Activated CD4-positive, alpha-beta memory T cell treated with anti-CD3 and anti-CD28 coated beads, Interleukin-2, amount 10 ng/mL, durations not matched to agents 7 days and 5 days (primary cell): ENCODE data around the gene DHRS7. TPM values are rescaled to one million over a fixed set of nuclear protein-coding genes. Genes with fewer than 3 reads are reported as not detected.
A peak's percentile ranks its signal among the peaks of the same experiment; 100 is the strongest.

Experiments used
- CTCF ChIA-PET: fragments of 350-600 bp; sonication (Branson Sonifier 250); formaldehyde crosslinking; loops from one replicate; lab custom pipeline; 2021; ENCODE audit warnings: antibody characterized with exemption, inconsistent platforms; lab: Charles Lee
- POLR2A ChIA-PET: fragments of 350-600 bp; sonication (Branson Sonifier 250); formaldehyde crosslinking; loops from one replicate; lab custom pipeline; 2021; ENCODE audit warnings: antibody characterized with exemption; lab: Charles Lee
- DNase-seq: peaks from one replicate; pipeline ENCODE4 v3.0.0-alpha.2; 2020
- H3K27ac Mint-ChIP-seq: one replicate; pipeline ENCODE4 v1.8.0; 2021; ENCODE audit warnings: mild to moderate bottlenecking, mixed read lengths
- H3K27me3 Mint-ChIP-seq: one replicate; pipeline ENCODE4 v1.8.0; 2021; ENCODE audit warnings: mixed read lengths
- H3K36me3 Mint-ChIP-seq: one replicate; pipeline ENCODE4 v1.8.0; 2021; ENCODE audit warnings: low read depth, mixed read lengths
- H3K4me1 Mint-ChIP-seq: one replicate; pipeline ENCODE4 v1.8.0; 2021; ENCODE audit warnings: mixed read lengths
- H3K4me3 Mint-ChIP-seq: one replicate; pipeline ENCODE4 v1.8.0; 2021; ENCODE audit warnings: mild to moderate bottlenecking, mixed read lengths
- H3K9me3 Mint-ChIP-seq: one replicate; pipeline ENCODE4 v1.8.0; 2021; ENCODE audit warnings: mixed read lengths
- total RNA-seq, 2 experiments: library from RNA; stranded (reverse); gene quantifications; one replicate each; pipeline ENCODE4 v1.2.3, GENCODE V29; 2021

The DHRS7 gene
- total RNA-seq, 2 experiments from 2014 or later, result 76.5 to 77.9 TPM

- Mint-ChIP-seq H3K27ac (no peak overlapping the region), H3K4me3 (no peak overlapping the region), H3K9me3 (no peaks in the 10 kb centered on the region), H3K4me1 (peaks cover 4% of the 10 kb centered on the region), H3K36me3 (no peaks in the 10 kb centered on the region), H3K27me3 (peaks cover 11% of the 10 kb centered on the region)
- ChIA-PET POLR2A (interaction anchor here (0.6 to 1.9 kb wide), 2 partner anchors 49 to 73 kb away, joined by 3 to 5 read pairs; no protein-coding TSS in a partner anchor), CTCF (interaction anchor here (1.1 kb wide), 1 partner anchor 12 kb away, joined by 3 read pairs; no protein-coding TSS in a partner anchor)
- no peak for DNase-seq
Observed at GRCh38 chr14:60199321-60199720, 34.1 kb upstream of the DHRS7 start.

DNA sequence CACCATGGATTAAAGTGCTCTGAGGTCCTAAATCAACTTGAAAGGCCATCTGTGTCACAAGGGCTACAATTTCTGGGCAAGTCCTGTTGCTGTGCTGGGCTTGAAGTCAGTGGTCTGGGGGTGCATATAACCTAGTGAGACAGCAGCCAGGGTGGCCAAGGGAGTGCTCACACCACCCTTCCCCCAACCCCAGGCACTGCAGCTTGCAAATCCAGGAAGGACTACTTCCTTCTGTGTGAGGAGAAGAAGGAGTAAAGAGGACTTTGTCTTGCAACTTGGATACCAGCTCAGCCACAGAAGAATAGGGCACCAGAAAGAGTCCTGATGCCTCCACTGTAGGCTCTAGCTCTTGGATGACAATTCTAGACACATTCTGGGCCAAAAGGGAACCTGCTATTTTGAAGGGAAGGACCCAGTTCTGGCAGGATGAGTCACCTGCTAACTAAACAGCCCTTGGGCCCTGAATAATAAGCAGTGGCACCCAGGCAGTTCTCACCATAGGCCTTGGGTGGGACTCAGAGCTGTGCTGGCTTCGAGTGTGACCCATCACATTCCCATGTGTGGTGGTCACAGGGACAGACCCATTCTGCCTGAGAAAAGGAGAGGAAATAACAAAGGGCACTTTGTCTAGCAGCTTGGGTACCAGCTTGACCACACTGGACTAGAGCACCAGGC lies 32.6 kb upstream of the DHRS7 start:
- no peak for DNase-seq
- Mint-ChIP-seq H3K27ac (no peak overlapping the region), H3K27me3 (peaks cover 8% of the 10 kb centered on the region), H3K4me3 (no peak overlapping the region), H3K4me1 (peaks cover 4% of the 10 kb centered on the region), H3K36me3 (no peaks in the 10 kb centered on the region), H3K9me3 (no peaks in the 10 kb centered on the region)
- CTCF ChIA-PET, result no interaction called here
- POLR2A ChIA-PET, result no interaction called here

DNA sequence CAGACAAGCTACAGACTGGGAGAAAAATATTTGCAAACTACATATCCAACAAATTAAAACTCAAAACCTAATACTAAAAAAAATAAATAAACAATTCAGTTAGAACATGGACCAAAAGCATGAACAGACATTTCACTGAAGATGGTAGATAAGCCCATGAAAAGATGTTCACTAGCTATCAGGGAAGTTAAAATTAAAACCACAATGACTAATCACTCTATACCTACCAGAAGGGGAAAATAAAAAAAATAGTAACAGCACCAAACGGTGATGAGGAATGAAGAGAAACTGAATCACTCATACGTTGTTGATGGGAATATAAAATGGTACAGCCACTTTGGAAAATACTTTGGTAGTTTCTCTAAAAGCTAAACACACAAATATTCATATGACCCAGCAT lies 31.1 kb upstream of the DHRS7 start:
- POLR2A ChIA-PET, result no interaction called here
- Mint-ChIP-seq H3K9me3 (no peaks in the 10 kb centered on the region), H3K4me1 (peaks cover 4% of the 10 kb centered on the region), H3K27ac (no peak overlapping the region), H3K4me3 (no peak overlapping the region), H3K27me3 (peaks cover 4% of the 10 kb centered on the region), H3K36me3 (no peaks in the 10 kb centered on the region)
- DNase-seq, result no peak
- CTCF ChIA-PET, result interaction anchor here (0.7 to 1.1 kb wide), 4 partner anchors 12 to 70 kb away, joined by 3 to 6 read pairs (median 3); no protein-coding TSS in a partner anchor

DNA sequence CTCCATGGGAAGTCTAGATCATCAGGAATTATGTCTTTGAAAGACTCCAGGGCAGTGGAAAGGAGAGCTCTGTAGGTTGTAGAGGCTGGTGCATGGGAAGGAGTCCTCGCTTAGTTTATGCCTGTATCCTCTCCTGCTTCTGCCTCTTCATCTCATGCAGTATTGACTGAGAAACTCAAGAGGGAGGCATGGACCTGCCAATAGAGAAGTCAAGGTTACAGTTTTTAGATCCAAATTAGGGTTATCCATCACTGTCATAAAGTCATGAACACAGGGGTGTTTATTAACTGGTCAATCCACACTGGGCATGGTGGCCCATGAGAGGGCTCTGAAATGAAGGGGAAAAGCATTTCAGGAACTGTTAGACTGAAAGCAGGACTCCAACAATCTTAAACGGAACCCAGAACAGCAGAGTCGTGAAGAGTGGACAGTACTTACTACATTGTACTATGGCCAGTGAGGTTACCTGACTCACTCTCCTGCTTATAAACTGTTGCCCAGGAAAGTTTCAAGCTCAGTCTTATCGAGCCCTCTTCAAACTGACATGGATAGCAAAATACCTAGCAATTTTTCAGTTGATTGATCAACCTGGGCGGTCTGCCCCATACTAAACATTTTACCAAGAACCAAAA lies 30.1 kb upstream of the DHRS7 start:
- no peak overlapping the region for H3K4me3 Mint-ChIP-seq
- POLR2A ChIA-PET, result no interaction called here
- no peaks in the 10 kb centered on the region for H3K36me3 Mint-ChIP-seq
- H3K27ac Mint-ChIP-seq, result no peak overlapping the region
- no peaks in the 10 kb centered on the region for H3K9me3 Mint-ChIP-seq
- peaks cover 4% of the 10 kb centered on the region for H3K4me1 Mint-ChIP-seq
- CTCF ChIA-PET, result interaction anchor here (0.7 to 1.0 kb wide), 3 partner anchors 30 to 71 kb away, joined by 3 read pairs; no protein-coding TSS in a partner anchor
- DNase-seq, result no peak
- H3K27me3 Mint-ChIP-seq, result peaks cover 3% of the 10 kb centered on the region

- H3K9me3 Mint-ChIP-seq, result no peaks in the 10 kb centered on the region
- H3K27ac Mint-ChIP-seq, result no peak overlapping the region
- ChIA-PET CTCF (interaction anchor here (0.9 kb wide), 1 partner anchor 141 kb away, joined by 3 read pairs; no protein-coding TSS in a partner anchor), POLR2A (interaction anchor here (1.0 to 1.2 kb wide), 2 partner anchors 25 to 110 kb away, joined by 3 read pairs; partner anchors contain the start of gene DHRS7)
- no peaks in the 10 kb centered on the region for H3K36me3 Mint-ChIP-seq
- peaks cover 1% of the 10 kb centered on the region for H3K27me3 Mint-ChIP-seq
- no peaks in the 10 kb centered on the region for H3K4me1 Mint-ChIP-seq
- H3K4me3 Mint-ChIP-seq, result no peak overlapping the region
- no peak for DNase-seq
Observed at GRCh38 chr14:60189923-60190840, 25.0 kb upstream of the DHRS7 start.

DNA sequence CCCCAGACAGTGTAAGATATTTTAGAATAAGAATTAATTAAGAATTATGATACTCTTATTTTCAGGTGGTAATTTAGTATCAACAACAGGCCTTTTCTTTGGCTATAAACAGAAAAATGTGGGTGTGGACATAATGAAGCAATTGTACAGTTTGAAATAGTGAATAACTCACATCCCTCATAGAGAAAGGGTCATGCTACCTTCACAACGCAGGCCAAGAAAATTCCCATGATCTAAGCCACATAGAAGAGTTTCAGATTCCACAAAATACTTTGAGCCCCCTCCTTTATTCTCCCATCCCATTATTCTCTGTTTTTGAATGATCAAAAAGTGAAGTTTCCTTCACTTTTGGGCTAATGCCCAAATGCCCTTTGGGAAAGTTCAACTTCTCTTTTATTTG lies 23.5 kb upstream of the DHRS7 start:
- Mint-ChIP-seq H3K4me3 (no peak overlapping the region), H3K27me3 (peaks cover 1% of the 10 kb centered on the region), H3K9me3 (no peaks in the 10 kb centered on the region), H3K4me1 (peaks cover 6% of the 10 kb centered on the region), H3K27ac (no peak overlapping the region), H3K36me3 (no peaks in the 10 kb centered on the region)
- POLR2A ChIA-PET, result interaction anchor here (1.2 kb wide), 1 partner anchor 24 kb away, joined by 3 read pairs; the partner anchor contains the start of gene DHRS7
- CTCF ChIA-PET, result no interaction called here
- DNase-seq, result no peak

GRCh38 chr14:60188115-60188514 lies 22.9 kb upstream of the DHRS7 start:
- ChIA-PET POLR2A (interaction anchor here (0.6 kb wide), 1 partner anchor 61 kb away, joined by 3 read pairs; the partner anchor contains the start of gene PPM1A), CTCF (interaction anchor here (9.9 kb wide), 1 partner anchor 224 kb away, joined by 149 read pairs; no protein-coding TSS in a partner anchor)
- no peak overlapping the region for H3K4me3 Mint-ChIP-seq

GRCh38 chr14:60184905-60185555 lies 19.8 kb upstream of the DHRS7 start:
- CTCF ChIA-PET, result interaction anchor here (0.6 to 9.9 kb wide), 13 partner anchors 11 to 608 kb away, joined by 3 to 149 read pairs (median 6); partner anchors contain the start of genes DHRS7 and PPM1A
- Mint-ChIP-seq H3K27ac (no peak overlapping the region), H3K36me3 (no peaks in the 10 kb centered on the region), H3K27me3 (peaks cover 1% of the 10 kb centered on the region), H3K4me1 (peaks cover 12% of the 10 kb centered on the region), H3K4me3 (no peak overlapping the region), H3K9me3 (no peaks in the 10 kb centered on the region)
- no peak for DNase-seq
- POLR2A ChIA-PET, result interaction anchor here (0.6 to 2.3 kb wide), 6 partner anchors 20 to 221 kb away, joined by 3 to 17 read pairs (median 4); partner anchors contain the start of genes DHRS7 and PPM1A

More at GRCh38 chr14:60188115-60188514, 22.9 kb upstream of the DHRS7 start:
- no peaks in the 10 kb centered on the region for H3K36me3 Mint-ChIP-seq
- H3K9me3 Mint-ChIP-seq, result no peaks in the 10 kb centered on the region
- no peak overlapping the region for H3K27ac Mint-ChIP-seq
- H3K4me1 Mint-ChIP-seq, result peaks cover 12% of the 10 kb centered on the region
- no peak for DNase-seq
- H3K27me3 Mint-ChIP-seq, result peaks cover 1% of the 10 kb centered on the region

- H3K27ac Mint-ChIP-seq, result peak overlapping the region; percentile 2
- POLR2A ChIA-PET, result interaction anchor here (0.6 to 2.3 kb wide), 8 partner anchors 20 to 220 kb away, joined by 3 to 17 read pairs (median 3); partner anchors contain the start of genes DHRS7, PCNX4 and PPM1A
- no peaks in the 10 kb centered on the region for H3K9me3 Mint-ChIP-seq
- H3K4me1 Mint-ChIP-seq, result peaks cover 12% of the 10 kb centered on the region
- H3K4me3 Mint-ChIP-seq, result peak overlapping the region; percentile 45
- no peaks in the 10 kb centered on the region for H3K36me3 Mint-ChIP-seq
- peaks cover 1% of the 10 kb centered on the region for H3K27me3 Mint-ChIP-seq
- CTCF ChIA-PET, result interaction anchor here (0.6 to 9.9 kb wide), 23 partner anchors 11 to 607 kb away, joined by 3 to 149 read pairs (median 3); partner anchors contain the start of genes DHRS7 and PPM1A
- DNase-seq, result no peak
Observed at GRCh38 chr14:60184146-60184904, 19.1 kb upstream of the DHRS7 start.

DNA sequence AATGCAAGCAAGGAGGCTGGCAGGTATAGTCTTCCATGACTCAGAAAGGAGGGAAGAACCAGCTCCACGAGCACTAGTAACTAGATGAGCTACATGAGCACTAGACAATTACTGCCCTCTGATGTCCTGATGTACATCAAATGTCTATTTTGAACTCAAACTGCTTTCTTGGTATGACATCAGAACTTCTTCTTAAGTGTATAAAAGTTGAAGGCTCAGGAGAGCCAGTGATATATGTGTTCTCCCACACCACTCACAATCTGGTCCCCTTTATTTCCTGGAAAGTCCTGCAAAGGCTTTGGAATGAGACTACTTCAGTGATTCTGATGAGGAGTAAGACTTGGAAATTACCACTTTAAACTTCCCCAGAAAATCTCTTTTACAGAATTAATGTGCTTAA lies 18.5 kb upstream of the DHRS7 start:
- Mint-ChIP-seq H3K36me3 (no peaks in the 10 kb centered on the region), H3K9me3 (no peaks in the 10 kb centered on the region), H3K4me3 (peak overlapping the region; percentile 45), H3K27ac (peak overlapping the region; percentile 2), H3K4me1 (peaks cover 12% of the 10 kb centered on the region), H3K27me3 (peaks cover 1% of the 10 kb centered on the region)
- POLR2A ChIA-PET, result interaction anchor here (0.6 to 2.3 kb wide), 6 partner anchors 19 to 219 kb away, joined by 3 to 17 read pairs (median 4); partner anchors contain the start of genes DHRS7, PCNX4 and PPM1A
- CTCF ChIA-PET, result interaction anchor here (0.6 to 9.9 kb wide), 21 partner anchors 10 to 606 kb away, joined by 3 to 149 read pairs (median 4); partner anchors contain the start of genes DHRS7 and PPM1A
- DNase-seq, result no peak

- Mint-ChIP-seq H3K9me3 (no peaks in the 10 kb centered on the region), H3K4me3 (no peak overlapping the region), H3K36me3 (no peaks in the 10 kb centered on the region), H3K27ac (no peak overlapping the region), H3K4me1 (peaks cover 12% of the 10 kb centered on the region), H3K27me3 (peaks cover 1% of the 10 kb centered on the region)
- ChIA-PET POLR2A (interaction anchor here (1.0 to 2.3 kb wide), 3 partner anchors 18 to 91 kb away, joined by 3 to 17 read pairs (median 5); partner anchors contain the start of genes DHRS7 and PCNX4), CTCF (interaction anchor here (0.6 to 9.9 kb wide), 20 partner anchors 9 to 606 kb away, joined by 3 to 149 read pairs (median 4); partner anchors contain the start of genes DHRS7 and PPM1A)
- DNase-seq, result no peak
Observed at GRCh38 chr14:60183138-60183537, 17.9 kb upstream of the DHRS7 start.
